MCF 10A (cell line): ENCODE data around the gene CAPN11. TPM values are rescaled to one million over a fixed set of nuclear protein-coding genes. Genes with fewer than 3 reads are reported as not detected.

Experiments used
- BruUV-seq: library from RNA; stranded (reverse); fragments of 400-500 nt; replicated peaks from 2 replicates; lab custom pipeline; 2021; lab: Mats Ljungman, UMichigan
- CTCF ChIA-PET: fragments of 300-600 bp; sonication (Branson Sonifier 250); formaldehyde crosslinking; extraction: SDS; loops from one replicate; lab custom pipeline; 2021; ENCODE audit warnings: antibody characterized with exemption, inconsistent platforms; lab: Yijun Ruan, JAX
- POLR2A ChIA-PET: fragments of 300-600, 350-650 bp; sonication (Branson Sonifier 250); formaldehyde crosslinking; extraction: SDS; loops from one replicate; lab custom pipeline; 2020; ENCODE audit warnings: antibody characterized with exemption, inconsistent platforms; lab: Yijun Ruan, JAX
- DNase-seq: peaks from one replicate; pipeline ENCODE4 v3.0.0-alpha.2; 2018; ENCODE audit not compliant: unreplicated experiment
- H3K27ac Mint-ChIP-seq: one replicate; pipeline ENCODE4 v1.8.0; 2022; ENCODE audit warnings: mild to moderate bottlenecking, low read depth, mixed read lengths; ENCODE audit not compliant: unreplicated experiment
- H3K27me3 Mint-ChIP-seq: one replicate; pipeline ENCODE4 v1.8.0; 2022; ENCODE audit warnings: mixed read lengths; ENCODE audit not compliant: insufficient read depth, unreplicated experiment
- H3K36me3 Mint-ChIP-seq: one replicate; pipeline ENCODE4 v1.8.0; 2022; ENCODE audit warnings: mild to moderate bottlenecking, moderate library complexity, mixed read lengths; ENCODE audit not compliant: insufficient read depth, unreplicated experiment
- H3K4me1 Mint-ChIP-seq: one replicate; pipeline ENCODE4 v1.8.0; 2022; ENCODE audit warnings: mixed read lengths; ENCODE audit not compliant: insufficient read depth, unreplicated experiment
- H3K4me3 Mint-ChIP-seq: one replicate; pipeline ENCODE4 v1.8.0; 2022; ENCODE audit warnings: mild to moderate bottlenecking, moderate library complexity, mixed read lengths; ENCODE audit not compliant: unreplicated experiment
- H3K9me3 Mint-ChIP-seq: one replicate; pipeline ENCODE4 v1.8.0; 2022; ENCODE audit warnings: mixed read lengths; ENCODE audit not compliant: unreplicated experiment
- intact Hi-C: fragments of 100-400 bp; cut with micrococcal nuclease; formaldehyde crosslinking; loops from 2 replicates; pipeline ENCODE4 v1.14.1; 2022
- total RNA-seq: library from RNA; stranded (reverse); gene quantifications from 2 replicates; pipeline ENCODE4 v1.2.3, GENCODE V29; 2022
- TF ChIP-seq, protein P1 (sequence below): fragments of 200-600 bp; IDR thresholded peaks from one replicate; pipeline ENCODE4 v1.8.0; 2022; ENCODE audit warnings: antibody characterized with exemption, mild to moderate bottlenecking; ENCODE audit not compliant: unreplicated experiment

Gene CAPN11
- total RNA-seq, 1 experiment from 2014 or later: not detected

DNA sequence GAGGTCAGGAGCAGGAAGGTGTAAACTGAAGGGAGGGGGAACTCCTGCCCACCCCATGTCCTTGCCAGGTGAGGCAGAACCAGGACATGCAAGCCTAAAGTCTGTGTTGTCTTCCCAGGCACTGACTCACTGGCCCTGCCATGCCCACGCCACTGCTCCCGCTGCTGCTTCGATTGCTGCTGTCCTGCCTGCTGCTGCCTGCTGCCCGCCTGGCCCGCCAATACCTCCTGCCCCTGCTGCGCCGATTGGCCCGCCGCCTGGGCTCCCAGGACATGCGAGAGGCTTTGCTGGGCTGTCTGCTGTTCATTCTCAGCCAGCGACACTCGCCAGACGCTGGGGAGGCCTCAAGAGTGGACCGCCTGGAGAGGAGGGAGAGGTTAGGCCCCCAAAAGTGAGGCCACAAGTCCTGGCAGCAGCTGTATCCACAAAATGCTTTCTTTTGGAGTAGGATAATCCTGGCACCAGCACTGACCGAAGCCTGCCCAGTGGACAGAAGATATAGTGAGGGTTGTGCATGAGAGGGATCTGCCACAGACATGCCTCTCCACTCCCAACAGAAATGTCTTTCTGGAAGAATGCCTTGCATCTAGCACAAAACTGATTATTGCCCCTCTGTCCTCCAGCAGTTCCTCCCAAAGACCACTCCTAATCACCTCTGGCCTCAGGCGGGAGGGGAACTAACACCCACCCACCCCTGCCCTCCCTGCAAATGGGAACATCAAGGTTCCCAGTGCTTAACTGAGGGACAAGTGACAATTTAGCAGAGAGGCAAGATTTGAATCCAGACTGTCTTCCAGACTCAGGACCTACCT, 58.9 kb downstream of the CAPN11 start:
- Mint-ChIP-seq H3K27ac (no peak overlapping the region), H3K4me3 (no peak overlapping the region), H3K4me1 (peaks cover 14% of the 10 kb centered on the region), H3K9me3 (no peaks in the 10 kb centered on the region), H3K36me3 (no peaks in the 10 kb centered on the region), H3K27me3 (no peaks in the 10 kb centered on the region)
- TF ChIP-seq, protein P1, sequence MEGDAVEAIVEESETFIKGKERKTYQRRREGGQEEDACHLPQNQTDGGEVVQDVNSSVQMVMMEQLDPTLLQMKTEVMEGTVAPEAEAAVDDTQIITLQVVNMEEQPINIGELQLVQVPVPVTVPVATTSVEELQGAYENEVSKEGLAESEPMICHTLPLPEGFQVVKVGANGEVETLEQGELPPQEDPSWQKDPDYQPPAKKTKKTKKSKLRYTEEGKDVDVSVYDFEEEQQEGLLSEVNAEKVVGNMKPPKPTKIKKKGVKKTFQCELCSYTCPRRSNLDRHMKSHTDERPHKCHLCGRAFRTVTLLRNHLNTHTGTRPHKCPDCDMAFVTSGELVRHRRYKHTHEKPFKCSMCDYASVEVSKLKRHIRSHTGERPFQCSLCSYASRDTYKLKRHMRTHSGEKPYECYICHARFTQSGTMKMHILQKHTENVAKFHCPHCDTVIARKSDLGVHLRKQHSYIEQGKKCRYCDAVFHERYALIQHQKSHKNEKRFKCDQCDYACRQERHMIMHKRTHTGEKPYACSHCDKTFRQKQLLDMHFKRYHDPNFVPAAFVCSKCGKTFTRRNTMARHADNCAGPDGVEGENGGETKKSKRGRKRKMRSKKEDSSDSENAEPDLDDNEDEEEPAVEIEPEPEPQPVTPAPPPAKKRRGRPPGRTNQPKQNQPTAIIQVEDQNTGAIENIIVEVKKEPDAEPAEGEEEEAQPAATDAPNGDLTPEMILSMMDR: no peak
- peak; percentile 62 for DNase-seq
- BruUV-seq: no TSS peak
- ChIA-PET POLR2A (interaction anchor here (0.7 kb wide), 1 partner anchor 16 kb away, joined by 3 read pairs; no protein-coding TSS in a partner anchor), CTCF (interaction anchor here (0.6 to 2.3 kb wide), 3 partner anchors 17 to 552 kb away, joined by 3 to 5 read pairs (median 4); no protein-coding TSS in a partner anchor)
- intact Hi-C loops: no loop called here

DNA sequence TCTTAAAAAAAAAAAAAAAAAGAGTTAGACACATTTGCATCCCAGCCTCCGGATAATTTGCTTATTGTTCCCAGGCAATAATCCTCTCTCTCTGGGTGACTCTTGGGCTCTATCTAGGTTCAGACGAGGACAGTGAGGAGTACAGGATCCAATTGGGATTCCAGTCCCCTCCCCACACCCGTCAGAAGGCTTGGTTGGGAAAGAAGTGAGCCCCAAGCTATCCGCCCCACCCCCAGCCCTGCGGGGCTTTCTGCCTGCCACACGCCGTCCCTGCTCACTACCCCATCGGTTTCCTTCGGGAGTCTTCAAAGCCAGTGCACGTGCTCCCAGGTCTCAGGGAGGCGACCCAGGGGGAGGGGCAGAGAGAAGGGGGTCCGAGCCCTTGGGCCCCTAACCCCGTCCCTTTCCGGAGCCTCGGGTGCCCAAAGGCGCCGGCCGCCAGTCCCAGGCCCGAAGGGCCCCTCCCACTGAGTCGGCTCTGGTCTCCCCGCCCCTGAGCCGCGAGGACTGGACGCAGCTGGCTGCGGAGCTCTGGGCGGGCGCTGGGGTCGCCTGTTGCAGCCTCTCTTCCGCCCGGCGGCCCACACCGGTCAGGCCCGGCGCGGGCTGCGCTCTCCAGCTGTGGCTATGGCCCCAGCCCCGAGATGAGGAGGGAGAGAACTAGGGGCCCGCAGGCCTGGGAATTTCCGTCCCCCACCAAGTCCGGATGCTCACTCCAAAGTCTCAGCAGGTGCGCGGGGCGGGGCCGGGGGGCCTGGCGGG, 60.6 kb downstream of the CAPN11 start:
- intact Hi-C loops: no loop called here
- Mint-ChIP-seq H3K4me3 (peak overlapping the region; percentile 48), H3K36me3 (no peaks in the 10 kb centered on the region), H3K9me3 (no peaks in the 10 kb centered on the region), H3K4me1 (peaks cover 25% of the 10 kb centered on the region), H3K27me3 (no peaks in the 10 kb centered on the region), H3K27ac (no peak overlapping the region)
- no TSS peak for BruUV-seq
- TF ChIP-seq, protein P1: no peak
- ChIA-PET CTCF (interaction anchor here (0.7 kb wide), 1 partner anchor 9 kb away, joined by 3 read pairs; no protein-coding TSS in a partner anchor), POLR2A (no interaction called here)
- no peak for DNase-seq

DNA sequence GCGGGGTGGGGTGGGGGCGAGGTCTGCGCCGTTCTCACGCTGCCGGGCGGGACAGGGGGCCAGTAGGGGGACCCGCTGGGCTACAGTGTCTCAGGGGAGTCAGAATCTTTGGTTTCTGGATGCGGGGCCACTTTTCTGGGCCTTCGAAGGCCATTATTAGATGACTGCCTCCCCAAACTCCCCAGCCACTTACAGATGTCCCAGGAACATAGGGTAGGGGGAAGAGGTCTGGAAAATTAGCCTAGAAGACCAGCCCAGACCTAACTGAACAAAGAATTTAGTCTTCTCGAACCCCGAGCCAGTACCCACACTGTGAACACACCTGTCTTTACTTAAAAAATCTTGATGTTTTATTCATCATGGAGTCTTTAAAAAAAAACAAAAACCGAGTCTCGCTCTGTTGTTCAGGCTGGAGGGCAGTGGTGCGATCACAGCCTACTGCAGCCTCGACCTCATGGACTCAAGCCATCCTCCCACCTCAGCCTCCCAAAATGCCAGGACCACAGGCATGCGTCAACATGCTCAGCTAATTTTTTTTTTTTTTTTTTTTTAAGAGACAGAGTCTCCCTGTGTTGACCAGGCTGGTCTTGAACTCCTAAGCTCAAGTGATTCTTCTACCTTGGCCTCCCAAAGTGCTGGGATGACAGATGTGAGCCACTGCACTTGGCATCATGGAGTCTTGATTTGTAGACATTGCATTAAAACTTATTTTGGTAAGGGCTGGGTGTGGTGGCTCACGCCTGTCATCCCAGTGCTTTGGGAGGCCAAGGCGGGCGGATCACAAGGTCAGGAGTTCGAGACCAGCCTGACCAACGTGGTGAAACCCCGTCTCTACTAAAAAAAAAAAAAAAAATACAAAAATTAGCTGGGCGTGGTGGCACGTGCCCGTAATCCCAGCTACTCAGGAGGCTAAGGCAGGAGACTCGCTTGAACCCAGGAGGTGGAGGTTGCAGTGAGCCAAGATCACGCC, 61.5 kb downstream of the CAPN11 start:
- Mint-ChIP-seq H3K4me1 (peaks cover 33% of the 10 kb centered on the region), H3K9me3 (no peaks in the 10 kb centered on the region), H3K4me3 (peak overlapping the region; percentile 48), H3K27ac (no peak overlapping the region), H3K27me3 (no peaks in the 10 kb centered on the region), H3K36me3 (no peaks in the 10 kb centered on the region)
- BruUV-seq: no TSS peak
- no peak for DNase-seq
- TF ChIP-seq, protein P1: no peak
- intact Hi-C loops: loop anchor here (2.0 kb wide), 1 partner anchor 47 kb away; no protein-coding TSS in a partner anchor
- ChIA-PET POLR2A (interaction anchor here (1.6 to 2.0 kb wide), 2 partner anchors 17 to 37 kb away, joined by 6 to 14 read pairs; partner anchors contain the start of gene SLC35B2), CTCF (interaction anchor here (0.6 to 0.8 kb wide), 2 partner anchors 118 to 447 kb away, joined by 3 to 4 read pairs; no protein-coding TSS in a partner anchor)
